GM19372 (cell line): ENCODE results near the gene HCFC1.

Experiments
- ATAC-seq: cut with Tn5 transposase; IDR thresholded peaks from one replicate; pipeline ENCODE4 v1.9.1; 2021; ENCODE audit warnings: mild to moderate bottlenecking, low read depth, moderate library complexity; ENCODE audit not compliant: unreplicated experiment

The HCFC1 gene

GRCh38 chrX:153960786-153961185 lies 10.8 kb downstream of the HCFC1 start:
- ATAC-seq: no peak

GRCh38 chrX:153960077-153960476 lies 11.5 kb downstream of the HCFC1 start:
- ATAC-seq: no peak

GRCh38 chrX:153959649-153960048 lies 12.0 kb downstream of the HCFC1 start:
- no peak for ATAC-seq

GRCh38 chrX:153958605-153959004 lies 13.0 kb downstream of the HCFC1 start:
- ATAC-seq: no peak

- no peak for ATAC-seq
Measured at GRCh38 chrX:153957224-153957623, 14.4 kb downstream of the HCFC1 start.

- no peak for ATAC-seq
Measured at GRCh38 chrX:153956044-153956907, 15.3 kb downstream of the HCFC1 start.

- ATAC-seq: no peak
Measured at GRCh38 chrX:153955228-153955732, 16.3 kb downstream of the HCFC1 start.

- no peak for ATAC-seq
Measured at GRCh38 chrX:153954558-153955227, 16.9 kb downstream of the HCFC1 start.

- ATAC-seq: no peak
Measured at GRCh38 chrX:153953892-153954557, 17.6 kb downstream of the HCFC1 start.

GRCh38 chrX:153953342-153953830 lies 18.2 kb downstream of the HCFC1 start:
- no peak for ATAC-seq

- no peak for ATAC-seq
Measured at GRCh38 chrX:153952373-153953026, 19.1 kb downstream of the HCFC1 start.

GRCh38 chrX:153951683-153952372 lies 19.8 kb downstream of the HCFC1 start:
- ATAC-seq: no peak

GRCh38 chrX:153950127-153950526 lies 21.5 kb downstream of the HCFC1 start:
- no peak for ATAC-seq

- ATAC-seq: no peak
Measured at GRCh38 chrX:153948847-153949805, 22.5 kb downstream of the HCFC1 start.

- no peak for ATAC-seq
Measured at GRCh38 chrX:153948002-153948466, 23.6 kb downstream of the HCFC1 start.

- ATAC-seq: no peak
Measured at GRCh38 chrX:153947009-153947769, 24.4 kb downstream of the HCFC1 start.

- ATAC-seq: no peak
Measured at GRCh38 chrX:153945956-153946943, 25.4 kb downstream of the HCFC1 start.
